GM12878 (cell line): ENCODE results near the gene PRDM16. TPM values are rescaled to one million over a fixed set of nuclear protein-coding genes. Genes with fewer than 3 reads are reported as not detected.

Source experiments
- ATAC-seq: fragments of 200-7000 bp; cut with Tn5 transposase; 3 replicates; pipeline ENCODE4 v1.9.1; 2020; ENCODE audit warnings: mild to moderate bottlenecking, moderate library complexity
- BruUV-seq: library from RNA; stranded (reverse); fragments of 400-500 nt; replicated peaks from 2 replicates; lab custom pipeline; 2021; lab: Mats Ljungman, UMichigan
- CTCF ChIA-PET: fragments of 300-600 bp; sonication (Branson Sonifier 250); formaldehyde crosslinking; extraction: SDS; loops from one replicate; lab custom pipeline; 2021; ENCODE audit warnings: inconsistent platforms; lab: Yijun Ruan, JAX
- POLR2A ChIA-PET: fragments of 350-600 bp; formaldehyde crosslinking; extraction: SDS; loops from one replicate; lab custom pipeline; 2021; ENCODE audit warnings: inconsistent platforms; lab: Charles Lee
- RAD21 ChIA-PET: fragments of 300-600 bp; sonication (Branson Sonifier 250); formaldehyde crosslinking; loops from one replicate; lab custom pipeline; 2023; ENCODE audit warnings: antibody characterized with exemption; ENCODE audit not compliant: unreplicated experiment; lab: Charles Lee
- SMC1A ChIA-PET: fragments of 300-600 bp; sonication (Branson Sonifier 250); formaldehyde crosslinking; loops from one replicate; lab custom pipeline; 2023; ENCODE audit not compliant: unreplicated experiment, uncharacterized antibody; lab: Charles Lee
- DNase-seq: peaks from one replicate; pipeline ENCODE4 v3.0.0-alpha.2; 2011; ENCODE audit warnings: low read depth, low spot score
- FAIRE-seq: peaks from 3 replicates; lab custom pipeline; 2011; peaks lifted over from hg19 to GRCh38; lab: Jason Lieb, UNC
- H2AFZ ChIP-seq: 2 replicates; pipeline ENCODE4 v1.6.0; 2011; ENCODE audit warnings: low read depth, low read length, control low read depth; ENCODE audit not compliant: control insufficient read depth
- H3K27ac ChIP-seq: 2 replicates; pipeline ENCODE4 v1.5.1; 2011; ENCODE audit warnings: control low read depth; ENCODE audit not compliant: control insufficient read depth, insufficient read depth
- H3K27me3 ChIP-seq, 2 experiments: replicated peaks in 1 of 2; 2 replicates each; pipeline versions ENCODE4 v1.6.0 to v1.6.1; 2011; ENCODE audit warnings: low read length in 1 of 2; ENCODE audit not compliant: control insufficient read depth in 2 of 2, insufficient read depth in 2 of 2
- H3K36me3 ChIP-seq, 2 experiments: 2 replicates each; pipeline ENCODE4 v1.5.1; 2011; ENCODE audit warnings: low read length in 1 of 2; ENCODE audit not compliant: control insufficient read depth in 2 of 2, insufficient read depth in 2 of 2
- H3K4me1 ChIP-seq: 2 replicates; pipeline ENCODE4 v1.6.1; 2011; ENCODE audit warnings: mild to moderate bottlenecking, low read length, moderate library complexity, mixed read lengths; ENCODE audit not compliant: control insufficient read depth, insufficient read depth
- H3K4me2 ChIP-seq: 2 replicates; pipeline ENCODE4 v1.6.0; 2011; ENCODE audit warnings: control low read depth; ENCODE audit not compliant: control insufficient read depth, insufficient read depth
- H3K4me3 ChIP-seq: fragments of 200-600 bp; sonication (generic); 2 replicates; pipeline ENCODE4 v1.5.1; 2016
- H3K79me2 ChIP-seq: 2 replicates; pipeline ENCODE4 v1.6.0; 2011; ENCODE audit warnings: low read length; ENCODE audit not compliant: control insufficient read depth, insufficient read depth
- H3K9ac ChIP-seq: 2 replicates; pipeline ENCODE4 v1.8.0; 2011; ENCODE audit warnings: low read length, control low read depth, mixed read lengths; ENCODE audit not compliant: control insufficient read depth, insufficient read depth
- H3K9me3 ChIP-seq: replicated peaks from 3 replicates; pipeline ENCODE4 v1.5.1; 2011; ENCODE audit warnings: mild to moderate bottlenecking, low read length; ENCODE audit not compliant: control insufficient read depth, insufficient read depth
- H4K20me1 ChIP-seq: 2 replicates; pipeline ENCODE4 v1.6.0; 2011; ENCODE audit not compliant: control insufficient read depth, insufficient read depth
- BHLHE40 ChIP-seq, 2 experiments: fragments of 450-650 bp in 1 of 2; IDR thresholded peaks; 2 replicates each; pipeline ENCODE4 v1.6.1; 2011 to 2017; ENCODE audit warnings: low read depth in 2 of 2, borderline replicate concordance in 1 of 2, improper control_type of control experiment in 1 of 2, low read length in 1 of 2, mild to moderate bottlenecking in 1 of 2
- E2F4 ChIP-seq: IDR thresholded peaks from 2 replicates; pipeline ENCODE4 v1.6.1; 2012; ENCODE audit warnings: low read depth, low read length, improper control_type of control experiment
- ESRRA ChIP-seq: IDR thresholded peaks from 2 replicates; pipeline ENCODE4 v1.6.1; 2012; ENCODE audit warnings: mild to moderate bottlenecking, low read length, improper control_type of control experiment
- FOXM1 ChIP-seq: IDR thresholded peaks from 2 replicates; pipeline ENCODE4 v1.6.1; 2012; ENCODE audit warnings: low read depth, mild to moderate bottlenecking, inconsistent platforms, low read length, moderate library complexity
- IRF5 ChIP-seq: fragments of 450-650 bp; IDR thresholded peaks from 2 replicates; pipeline ENCODE4 v1.6.1; 2017; ENCODE audit warnings: borderline replicate concordance
- LARP7 ChIP-seq: fragments of 450-650 bp; IDR thresholded peaks from 2 replicates; pipeline ENCODE4 v1.6.1; 2017; ENCODE audit warnings: mild to moderate bottlenecking
- MYB ChIP-seq: fragments of 150-350 bp; IDR thresholded peaks from 2 replicates; pipeline ENCODE4 v1.6.1; 2014; ENCODE audit warnings: mild to moderate bottlenecking, low read depth, low read length, borderline replicate concordance
- SMAD5 ChIP-seq: IDR thresholded peaks from 2 replicates; pipeline ENCODE4 v1.6.1; 2016; ENCODE audit warnings: antibody characterized with exemption, low read depth
- SUZ12 ChIP-seq: fragments of 200-600 bp; sonication (generic); IDR thresholded peaks from one replicate; pipeline ENCODE4 v1.6.1; 2018; ENCODE audit warnings: antibody characterized with exemption, mild to moderate bottlenecking; ENCODE audit not compliant: unreplicated experiment
- TARDBP ChIP-seq: IDR thresholded peaks from 2 replicates; pipeline ENCODE4 v1.6.1; 2016; ENCODE audit warnings: borderline replicate concordance
- YY1 ChIP-seq: IDR thresholded peaks from 2 replicates; pipeline ENCODE4 v1.6.1; 2011; ENCODE audit warnings: low read depth, mild to moderate bottlenecking, low read length
- ZNF384 ChIP-seq: IDR thresholded peaks from 2 replicates; pipeline ENCODE4 v1.6.1; 2012; ENCODE audit warnings: low read depth, mild to moderate bottlenecking, low read length, improper control_type of control experiment, borderline replicate concordance
- whole genome bisulfite sequencing: methylation state at CpG from one replicate; pipeline ENCODE4 v1.1.6; 2016; ENCODE audit warnings: low lambda C conversion rate; ENCODE audit not compliant: insufficient replicate concordance, insufficient coverage; ENCODE audit errors: missing lambda C conversion rate; 5-methylcytosine and 5-hydroxymethylcytosine counted together
- in situ Hi-C: fragments of 300-500 bp; cut with MboI; formaldehyde crosslinking; loops from 9 replicates; pipeline ENCODE4 v1.14.3; 2018; ENCODE audit warnings: mixed read lengths
- intact Hi-C: fragments of 100-400 bp; cut with micrococcal nuclease; formaldehyde crosslinking; loops from one replicate; pipeline ENCODE4 v1.14.2; 2022; ENCODE audit not compliant: unreplicated experiment
- polyA plus RNA-seq, 11 experiments: library from polyadenylated mRNA; depleted of rRNA in 4 of 11; unstranded in 6 of 11; stranded (reverse) in 5 of 11; fragments of >200 nt; fragmentation: Nextera tagmentation in 4 of 11; fragmentation: Illumina TruSeq in 1 of 11; extraction: Ambion mirVana in 4 of 11; extraction: Trizol in 1 of 11; gene quantifications; 1 replicate in 1 of 11; 2 replicates in 10 of 11; pipeline versions ENCODE4 v1.2.1 to v1.2.3, GENCODE V29; 2011 to 2016; ENCODE audit warnings: inconsistent platforms in 2 of 11, missing spikeins in 2 of 11, low read depth in 1 of 11
- total RNA-seq, 4 experiments: library from RNA; depleted of rRNA in 3 of 4; stranded (reverse); fragments of >200 nt in 3 of 4; fragmentation: Illumina TruSeq in 1 of 4; extraction: Trizol in 1 of 4; gene quantifications; 2 replicates each; pipeline versions ENCODE4 v1.2.1 to v1.2.3, GENCODE V29; 2013 to 2021
- TF ChIP-seq, protein P1 (sequence below): IDR thresholded peaks from 2 replicates; pipeline ENCODE4 v1.6.1; 2012; ENCODE audit warnings: low read depth, low read length, improper control_type of control experiment
- TF ChIP-seq, protein P2 (sequence below): IDR thresholded peaks from 2 replicates; pipeline ENCODE4 v1.6.1; 2012; ENCODE audit warnings: low read length, inconsistent platforms

The PRDM16 gene
- total and polyA plus RNA-seq, 10 of the 15 experiments (the other 5 are each of a cell fraction or from before 2014, with no cell fraction given), result 0.03 TPM; not detected in 9

- WGBS, result 62% methylated on average over 17 of the region's 17 CpGs
These were observed 4.6 kb upstream of the PRDM16 start for GRCh38 chr1:3064296-3064850.

GRCh38 chr1:3064901-3065300 is 4.1 kb upstream of the PRDM16 start:
- H3K9me3 ChIP-seq, result no peaks in the 10 kb centered on the region
- no peak overlapping the region for H3K4me2 ChIP-seq
- H3K9ac ChIP-seq, result no peak overlapping the region
- no peaks in the 10 kb centered on the region for H3K79me2 ChIP-seq
- POLR2A ChIA-PET, result no interaction called here
- no peaks in the 10 kb centered on the region for H3K4me1 ChIP-seq
- H2AFZ ChIP-seq, result no peak overlapping the region
- in situ Hi-C loops, result no loop called here
- no peaks in the 10 kb centered on the region; a peak in 2 of 4 replicates for H3K27me3 ChIP-seq
- H3K4me3 ChIP-seq, result no peak overlapping the region
- 15% methylated on average over 8 of the region's 9 CpGs for WGBS
- intact Hi-C loops, result no loop called here
- SMC1A ChIA-PET, result no interaction called here
- TF ChIP-seq, protein P1, sequence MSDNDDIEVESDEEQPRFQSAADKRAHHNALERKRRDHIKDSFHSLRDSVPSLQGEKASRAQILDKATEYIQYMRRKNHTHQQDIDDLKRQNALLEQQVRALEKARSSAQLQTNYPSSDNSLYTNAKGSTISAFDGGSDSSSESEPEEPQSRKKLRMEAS, result no peak
- TF ChIP-seq IRF5, result no peak
- no peak for TF ChIP-seq ZNF384
- TF ChIP-seq BHLHE40 (IDR thresholded peaks at IDR 0.05; ENCODE audit: borderline replicate concordance in 1 of 2, low read depth in 2 of 2, low read length in 1 of 2), result no peak
- no peak for TF ChIP-seq LARP7
- TF ChIP-seq SMAD5, result no peak
- no peak for TF ChIP-seq ESRRA
- no peak for TF ChIP-seq YY1
- TF ChIP-seq, protein P2, sequence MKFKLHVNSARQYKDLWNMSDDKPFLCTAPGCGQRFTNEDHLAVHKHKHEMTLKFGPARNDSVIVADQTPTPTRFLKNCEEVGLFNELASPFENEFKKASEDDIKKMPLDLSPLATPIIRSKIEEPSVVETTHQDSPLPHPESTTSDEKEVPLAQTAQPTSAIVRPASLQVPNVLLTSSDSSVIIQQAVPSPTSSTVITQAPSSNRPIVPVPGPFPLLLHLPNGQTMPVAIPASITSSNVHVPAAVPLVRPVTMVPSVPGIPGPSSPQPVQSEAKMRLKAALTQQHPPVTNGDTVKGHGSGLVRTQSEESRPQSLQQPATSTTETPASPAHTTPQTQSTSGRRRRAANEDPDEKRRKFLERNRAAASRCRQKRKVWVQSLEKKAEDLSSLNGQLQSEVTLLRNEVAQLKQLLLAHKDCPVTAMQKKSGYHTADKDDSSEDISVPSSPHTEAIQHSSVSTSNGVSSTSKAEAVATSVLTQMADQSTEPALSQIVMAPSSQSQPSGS, result no peak
- no peak for TF ChIP-seq SUZ12
- no peak for TF ChIP-seq TARDBP
- no peak for TF ChIP-seq MYB
- TF ChIP-seq E2F4, result no peak
- CTCF ChIA-PET, result no interaction called here
- RAD21 ChIA-PET, result no interaction called here
- no peak for ATAC-seq
- no peak for DNase-seq
- H3K27ac ChIP-seq, result no peak overlapping the region
- no peaks in the 10 kb centered on the region for H4K20me1 ChIP-seq
- no peaks in the 10 kb centered on the region for H3K36me3 ChIP-seq
- no peak for FAIRE-seq
- BruUV-seq, result no TSS peak

More at GRCh38 chr1:3064296-3064850, 4.6 kb upstream of the PRDM16 start:
- BruUV-seq, result no TSS peak
- Histone ChIP-seq H3K9me3 (no peaks in the 10 kb centered on the region), H3K9ac (no peak overlapping the region), H2AFZ (no peak overlapping the region), H3K27ac (no peak overlapping the region), H3K4me2 (no peak overlapping the region), H3K27me3 (no peaks in the 10 kb centered on the region; a peak in 2 of 4 replicates), H3K36me3 (no peaks in the 10 kb centered on the region), H3K4me3 (no peak overlapping the region), H3K4me1 (no peaks in the 10 kb centered on the region), H4K20me1 (no peaks in the 10 kb centered on the region), H3K79me2 (no peaks in the 10 kb centered on the region)
- no peak for TF ChIP-seq FOXM1
- DNase-seq, result no peak
- ChIA-PET RAD21 (no interaction called here), POLR2A (no interaction called here), CTCF (no interaction called here), SMC1A (no interaction called here)
- no peak for ATAC-seq
- in situ Hi-C loops, result no loop called here
- intact Hi-C loops, result no loop called here
- FAIRE-seq, result no peak
